Astrocyte (in vitro differentiated cells and primary cell): ENCODE results near the gene GPR179. TPM values are rescaled to one million over a fixed set of nuclear protein-coding genes. Genes with fewer than 3 reads are reported as not detected.
A peak's percentile ranks its signal among the peaks of the same experiment; 100 is the strongest.

Experiments used
- DNase-seq: peaks from one replicate; pipeline ENCODE4 v3.0.0-alpha.2; 2010; ENCODE audit warnings: low read depth
- FAIRE-seq: peaks from 2 replicates; lab custom pipeline; 2011; peaks lifted over from hg19 to GRCh38; lab: Jason Lieb, UNC
- H2AFZ ChIP-seq: 2 replicates; pipeline ENCODE4 v1.6.0; 2012; ENCODE audit warnings: low read depth, low read length, inconsistent platforms
- H3K27ac ChIP-seq: 2 replicates; pipeline ENCODE4 v1.5.1; 2011; ENCODE audit warnings: low read depth, low read length, inconsistent platforms
- H3K27me3 ChIP-seq: 2 replicates; pipeline ENCODE4 v1.6.0; 2011; ENCODE audit warnings: low read length, inconsistent platforms; ENCODE audit not compliant: insufficient read depth
- H3K36me3 ChIP-seq: 2 replicates; pipeline ENCODE4 v1.5.1; 2011; ENCODE audit warnings: low read length, inconsistent platforms; ENCODE audit not compliant: insufficient read depth
- H3K4me1 ChIP-seq: 2 replicates; pipeline ENCODE4 v1.5.1; 2011; ENCODE audit warnings: low read length, inconsistent platforms; ENCODE audit not compliant: insufficient read depth
- H3K4me2 ChIP-seq: 2 replicates; pipeline ENCODE4 v1.6.0; 2012; ENCODE audit warnings: low read length, inconsistent platforms
- H3K4me3 ChIP-seq: 2 replicates; pipeline ENCODE4 v1.5.1; 2011; ENCODE audit warnings: low read depth, mild to moderate bottlenecking, low read length, inconsistent platforms; ENCODE audit not compliant: insufficient read depth
- H3K79me2 ChIP-seq: 2 replicates; pipeline ENCODE4 v1.6.0; 2012; ENCODE audit warnings: mild to moderate bottlenecking, low read length, inconsistent platforms; ENCODE audit not compliant: insufficient read depth
- H3K9ac ChIP-seq: 2 replicates; pipeline ENCODE4 v1.6.0; 2012; ENCODE audit warnings: mild to moderate bottlenecking, low read length, inconsistent platforms
- H3K9me3 ChIP-seq: 2 replicates; pipeline ENCODE4 v1.5.1; 2012; ENCODE audit warnings: low read depth, mild to moderate bottlenecking, low read length, inconsistent platforms; ENCODE audit not compliant: insufficient read depth
- H4K20me1 ChIP-seq: 2 replicates; pipeline ENCODE4 v1.6.0; 2012; ENCODE audit warnings: low read length, inconsistent platforms; ENCODE audit not compliant: insufficient read depth
- H3K27ac Mint-ChIP-seq: one replicate; pipeline ENCODE4 v1.8.0; 2021; ENCODE audit warnings: mild to moderate bottlenecking, mixed read lengths; ENCODE audit not compliant: unreplicated experiment
- H3K27me3 Mint-ChIP-seq: one replicate; pipeline ENCODE4 v1.8.0; 2021; ENCODE audit warnings: low read depth, mixed read lengths; ENCODE audit not compliant: unreplicated experiment
- H3K36me3 Mint-ChIP-seq: one replicate; pipeline ENCODE4 v1.8.0; 2021; ENCODE audit warnings: low read depth, mixed read lengths; ENCODE audit not compliant: unreplicated experiment
- H3K4me1 Mint-ChIP-seq: one replicate; pipeline ENCODE4 v1.8.0; 2021; ENCODE audit warnings: low read depth, mixed read lengths; ENCODE audit not compliant: unreplicated experiment
- H3K4me3 Mint-ChIP-seq: one replicate; pipeline ENCODE4 v1.8.0; 2021; ENCODE audit warnings: mild to moderate bottlenecking, moderate library complexity, mixed read lengths; ENCODE audit not compliant: unreplicated experiment
- H3K9me3 Mint-ChIP-seq: one replicate; pipeline ENCODE4 v1.8.0; 2021; ENCODE audit warnings: mild to moderate bottlenecking, mixed read lengths; ENCODE audit not compliant: unreplicated experiment
- EZH2 ChIP-seq: IDR thresholded peaks from 2 replicates; pipeline ENCODE4 v1.6.1; 2012; ENCODE audit warnings: mild to moderate bottlenecking, low read length, inconsistent platforms; ENCODE audit not compliant: insufficient read depth
- total RNA-seq: library from RNA; stranded (reverse); gene quantifications from 2 replicates; pipeline ENCODE4 v1.2.1, GENCODE V29; 2021
- TF ChIP-seq, protein P1 (sequence below): IDR thresholded peaks from 2 replicates; pipeline ENCODE4 v1.5.1; 2011; ENCODE audit warnings: low read depth, mild to moderate bottlenecking, inconsistent platforms, low read length, moderate library complexity; ENCODE audit not compliant: insufficient read depth

GPR179 gene
- total RNA-seq, 1 donor from 2014 or later, result 0.07 TPM

- no peak overlapping the region for H3K9ac ChIP-seq
- no peak overlapping the region for H2AFZ ChIP-seq
- no peaks in the 10 kb centered on the region for H3K4me1 ChIP-seq
- DNase-seq (no peak), FAIRE-seq (no peak)
- Mint-ChIP-seq H3K27ac (no peak overlapping the region), H3K36me3 (no peaks in the 10 kb centered on the region), H3K4me1 (no peaks in the 10 kb centered on the region), H3K27me3 (peaks cover 71% of the 10 kb centered on the region), H3K9me3 (peaks cover 2% of the 10 kb centered on the region), H3K4me3 (no peak overlapping the region)
- H4K20me1 ChIP-seq, result no peaks in the 10 kb centered on the region
- no peaks in the 10 kb centered on the region for H3K79me2 ChIP-seq
- no peaks in the 10 kb centered on the region for H3K36me3 ChIP-seq
- H3K27me3 ChIP-seq, result peaks cover 12% of the 10 kb centered on the region
- no peak overlapping the region for H3K4me3 ChIP-seq
- TF ChIP-seq, protein P1, sequence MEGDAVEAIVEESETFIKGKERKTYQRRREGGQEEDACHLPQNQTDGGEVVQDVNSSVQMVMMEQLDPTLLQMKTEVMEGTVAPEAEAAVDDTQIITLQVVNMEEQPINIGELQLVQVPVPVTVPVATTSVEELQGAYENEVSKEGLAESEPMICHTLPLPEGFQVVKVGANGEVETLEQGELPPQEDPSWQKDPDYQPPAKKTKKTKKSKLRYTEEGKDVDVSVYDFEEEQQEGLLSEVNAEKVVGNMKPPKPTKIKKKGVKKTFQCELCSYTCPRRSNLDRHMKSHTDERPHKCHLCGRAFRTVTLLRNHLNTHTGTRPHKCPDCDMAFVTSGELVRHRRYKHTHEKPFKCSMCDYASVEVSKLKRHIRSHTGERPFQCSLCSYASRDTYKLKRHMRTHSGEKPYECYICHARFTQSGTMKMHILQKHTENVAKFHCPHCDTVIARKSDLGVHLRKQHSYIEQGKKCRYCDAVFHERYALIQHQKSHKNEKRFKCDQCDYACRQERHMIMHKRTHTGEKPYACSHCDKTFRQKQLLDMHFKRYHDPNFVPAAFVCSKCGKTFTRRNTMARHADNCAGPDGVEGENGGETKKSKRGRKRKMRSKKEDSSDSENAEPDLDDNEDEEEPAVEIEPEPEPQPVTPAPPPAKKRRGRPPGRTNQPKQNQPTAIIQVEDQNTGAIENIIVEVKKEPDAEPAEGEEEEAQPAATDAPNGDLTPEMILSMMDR, result no peak
- no peak for TF ChIP-seq EZH2
- no peak overlapping the region for H3K27ac ChIP-seq
- no peaks in the 10 kb centered on the region for H3K9me3 ChIP-seq
- H3K4me2 ChIP-seq, result no peak overlapping the region
Observed at GRCh38 chr17:38334480-38335364, 9.0 kb downstream of the GPR179 start.

DNA sequence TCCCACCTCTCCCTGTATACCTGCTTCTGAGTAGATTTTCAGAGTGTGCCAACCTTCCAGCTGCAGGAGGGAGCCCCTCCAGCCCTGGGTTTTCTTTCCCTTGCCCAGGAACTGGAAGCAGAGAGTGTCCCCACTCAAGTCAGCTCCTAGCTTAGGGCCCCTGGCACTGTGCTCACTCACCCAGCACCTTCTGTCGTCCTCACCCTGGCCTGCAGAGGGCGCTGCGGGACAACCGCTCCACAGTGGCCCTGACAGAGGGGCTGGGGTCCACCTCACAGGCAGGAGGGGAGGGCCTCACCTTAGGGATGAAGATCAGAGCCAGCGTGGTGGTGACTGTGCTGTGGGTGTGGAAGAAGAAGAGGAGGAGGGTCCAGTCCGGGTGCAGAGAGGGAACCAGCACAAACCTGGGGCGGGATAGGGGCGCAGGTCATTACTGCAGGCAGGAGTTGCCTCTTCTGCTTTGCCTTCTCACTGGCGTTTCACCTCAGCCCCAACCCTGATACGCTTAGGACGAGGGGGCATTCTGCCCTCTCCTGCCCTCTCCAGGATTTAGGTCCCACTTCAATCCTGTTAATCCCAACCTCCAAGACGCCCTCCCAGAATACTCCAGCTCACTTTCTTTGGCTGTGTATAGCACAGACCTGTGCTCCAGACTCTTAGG is 10.0 kb downstream of the GPR179 start:
- H2AFZ ChIP-seq, result no peak overlapping the region
- DNase-seq, result no peak
- no peak overlapping the region for H3K27ac ChIP-seq
- peaks cover 2% of the 10 kb centered on the region for H3K4me1 Mint-ChIP-seq
- no peaks in the 10 kb centered on the region for H3K9me3 ChIP-seq
- H3K4me3 ChIP-seq, result no peak overlapping the region
- H3K27ac Mint-ChIP-seq, result no peak overlapping the region
- no peaks in the 10 kb centered on the region for H3K36me3 Mint-ChIP-seq
- no peaks in the 10 kb centered on the region for H3K36me3 ChIP-seq
- peaks cover 13% of the 10 kb centered on the region for H3K27me3 ChIP-seq
- no peaks in the 10 kb centered on the region for H4K20me1 ChIP-seq
- H3K4me3 Mint-ChIP-seq, result no peak overlapping the region
- H3K9ac ChIP-seq, result no peak overlapping the region
- no peak for FAIRE-seq
- H3K4me1 ChIP-seq, result no peaks in the 10 kb centered on the region
- H3K9me3 Mint-ChIP-seq, result peaks cover 2% of the 10 kb centered on the region
- H3K27me3 Mint-ChIP-seq, result peaks cover 74% of the 10 kb centered on the region
- no peak overlapping the region for H3K4me2 ChIP-seq
- TF ChIP-seq, protein P1, result peak; percentile 40
- TF ChIP-seq EZH2, result no peak
- H3K79me2 ChIP-seq, result no peaks in the 10 kb centered on the region
